GM12878 (cell line): ENCODE results near the gene SLC28A1. TPM values are rescaled to one million over a fixed set of nuclear protein-coding genes. Genes with fewer than 3 reads are reported as not detected.
A peak's percentile ranks its signal among the peaks of the same experiment; 100 is the strongest.
"Not testable (repeated sequence)": the region's sequence is repeated elsewhere in the genome, so short reads cannot be mapped to it uniquely, and the experiment has no call there.

Experiments used
- ATAC-seq: fragments of 200-7000 bp; cut with Tn5 transposase; 3 replicates; pipeline ENCODE4 v1.9.1; 2020; ENCODE audit warnings: mild to moderate bottlenecking, moderate library complexity
- BruUV-seq: library from RNA; stranded (reverse); fragments of 400-500 nt; replicated peaks from 2 replicates; lab custom pipeline; 2021; lab: Mats Ljungman, UMichigan
- CTCF ChIA-PET: fragments of 300-600 bp; sonication (Branson Sonifier 250); formaldehyde crosslinking; extraction: SDS; loops from one replicate; lab custom pipeline; 2021; ENCODE audit warnings: inconsistent platforms; lab: Yijun Ruan, JAX
- POLR2A ChIA-PET: fragments of 350-600 bp; formaldehyde crosslinking; extraction: SDS; loops from one replicate; lab custom pipeline; 2021; ENCODE audit warnings: inconsistent platforms; lab: Charles Lee
- RAD21 ChIA-PET: fragments of 300-600 bp; sonication (Branson Sonifier 250); formaldehyde crosslinking; loops from one replicate; lab custom pipeline; 2023; ENCODE audit warnings: antibody characterized with exemption; ENCODE audit not compliant: unreplicated experiment; lab: Charles Lee
- SMC1A ChIA-PET: fragments of 300-600 bp; sonication (Branson Sonifier 250); formaldehyde crosslinking; loops from one replicate; lab custom pipeline; 2023; ENCODE audit not compliant: unreplicated experiment, uncharacterized antibody; lab: Charles Lee
- DNase-seq: peaks from one replicate; pipeline ENCODE4 v3.0.0-alpha.2; 2011; ENCODE audit warnings: low read depth, low spot score
- FAIRE-seq: peaks from 3 replicates; lab custom pipeline; 2011; peaks lifted over from hg19 to GRCh38; lab: Jason Lieb, UNC
- H2AFZ ChIP-seq: 2 replicates; pipeline ENCODE4 v1.6.0; 2011; ENCODE audit warnings: low read depth, low read length, control low read depth; ENCODE audit not compliant: control insufficient read depth
- H3K27ac ChIP-seq: 2 replicates; pipeline ENCODE4 v1.5.1; 2011; ENCODE audit warnings: control low read depth; ENCODE audit not compliant: control insufficient read depth, insufficient read depth
- H3K27me3 ChIP-seq, 2 experiments: replicated peaks in 1 of 2; 2 replicates each; pipeline versions ENCODE4 v1.6.0 to v1.6.1; 2011; ENCODE audit warnings: low read length in 1 of 2; ENCODE audit not compliant: control insufficient read depth in 2 of 2, insufficient read depth in 2 of 2
- H3K36me3 ChIP-seq, 2 experiments: 2 replicates each; pipeline ENCODE4 v1.5.1; 2011; ENCODE audit warnings: low read length in 1 of 2; ENCODE audit not compliant: control insufficient read depth in 2 of 2, insufficient read depth in 2 of 2
- H3K4me1 ChIP-seq: 2 replicates; pipeline ENCODE4 v1.6.1; 2011; ENCODE audit warnings: mild to moderate bottlenecking, low read length, moderate library complexity, mixed read lengths; ENCODE audit not compliant: control insufficient read depth, insufficient read depth
- H3K4me2 ChIP-seq: 2 replicates; pipeline ENCODE4 v1.6.0; 2011; ENCODE audit warnings: control low read depth; ENCODE audit not compliant: control insufficient read depth, insufficient read depth
- H3K4me3 ChIP-seq: fragments of 200-600 bp; sonication (generic); 2 replicates; pipeline ENCODE4 v1.5.1; 2016
- H3K79me2 ChIP-seq: 2 replicates; pipeline ENCODE4 v1.6.0; 2011; ENCODE audit warnings: low read length; ENCODE audit not compliant: control insufficient read depth, insufficient read depth
- H3K9ac ChIP-seq: 2 replicates; pipeline ENCODE4 v1.8.0; 2011; ENCODE audit warnings: low read length, control low read depth, mixed read lengths; ENCODE audit not compliant: control insufficient read depth, insufficient read depth
- H3K9me3 ChIP-seq: replicated peaks from 3 replicates; pipeline ENCODE4 v1.5.1; 2011; ENCODE audit warnings: mild to moderate bottlenecking, low read length; ENCODE audit not compliant: control insufficient read depth, insufficient read depth
- H4K20me1 ChIP-seq: 2 replicates; pipeline ENCODE4 v1.6.0; 2011; ENCODE audit not compliant: control insufficient read depth, insufficient read depth
- ATF2 ChIP-seq: IDR thresholded peaks from 2 replicates; pipeline ENCODE4 v1.6.1; 2012; ENCODE audit warnings: low read length, inconsistent platforms
- CTCF ChIP-seq, 3 experiments: IDR thresholded peaks in 2 of 3; conservative IDR thresholded peaks in 1 of 3; 2 replicates each; pipeline ENCODE4 v1.5.1; 2011; ENCODE audit warnings: low read depth in 3 of 3, low read length in 3 of 3, mild to moderate bottlenecking in 3 of 3, control low read depth in 2 of 3, moderate library complexity in 2 of 3, inconsistent platforms in 1 of 3, mixed read lengths in 1 of 3; ENCODE audit not compliant: control insufficient read depth in 2 of 3, insufficient read depth in 1 of 3; ENCODE audit errors: extremely low read depth in 1 of 3
- HCFC1 ChIP-seq: fragments of 150-350 bp; IDR thresholded peaks from 2 replicates; pipeline ENCODE4 v1.6.1; 2014; ENCODE audit warnings: low read length
- PRDM15 ChIP-seq: fragments of 450-650 bp; formaldehyde crosslinking; IDR thresholded peaks from 2 replicates; pipeline ENCODE4 v1.4.0; 2020; ENCODE audit warnings: mild to moderate bottlenecking, moderate library complexity
- RAD21 ChIP-seq: IDR thresholded peaks from 2 replicates; pipeline ENCODE4 v1.6.1; 2011; ENCODE audit warnings: mild to moderate bottlenecking, low read depth, low read length, moderate library complexity; ENCODE audit not compliant: insufficient read depth
- SREBF2 ChIP-seq: IDR thresholded peaks from 2 replicates; pipeline ENCODE4 v1.6.1; 2012; ENCODE audit warnings: mild to moderate bottlenecking, low read length
- STAT3 ChIP-seq: IDR thresholded peaks from 2 replicates; pipeline ENCODE4 v1.6.1; 2011; ENCODE audit warnings: low read depth, low read length, improper control_type of control experiment
- WGBS: methylation state at CpG from one replicate; pipeline ENCODE4 v1.1.6; 2016; ENCODE audit warnings: low lambda C conversion rate; ENCODE audit not compliant: insufficient replicate concordance, insufficient coverage; ENCODE audit errors: missing lambda C conversion rate; 5-methylcytosine and 5-hydroxymethylcytosine counted together
- in situ Hi-C: fragments of 300-500 bp; cut with MboI; formaldehyde crosslinking; loops from 9 replicates; pipeline ENCODE4 v1.14.3; 2018; ENCODE audit warnings: mixed read lengths
- intact Hi-C: fragments of 100-400 bp; cut with micrococcal nuclease; formaldehyde crosslinking; loops from one replicate; pipeline ENCODE4 v1.14.2; 2022; ENCODE audit not compliant: unreplicated experiment
- polyA plus RNA-seq, 11 experiments: library from polyadenylated mRNA; depleted of rRNA in 4 of 11; unstranded in 6 of 11; stranded (reverse) in 5 of 11; fragments of >200 nt; fragmentation: Nextera tagmentation in 4 of 11; fragmentation: Illumina TruSeq in 1 of 11; extraction: Ambion mirVana in 4 of 11; extraction: Trizol in 1 of 11; gene quantifications; 1 replicate in 1 of 11; 2 replicates in 10 of 11; pipeline versions ENCODE4 v1.2.1 to v1.2.3, GENCODE V29; 2011 to 2016; ENCODE audit warnings: inconsistent platforms in 2 of 11, missing spikeins in 2 of 11, low read depth in 1 of 11
- total RNA-seq, 4 experiments: library from RNA; depleted of rRNA in 3 of 4; stranded (reverse); fragments of >200 nt in 3 of 4; fragmentation: Illumina TruSeq in 1 of 4; extraction: Trizol in 1 of 4; gene quantifications; 2 replicates each; pipeline versions ENCODE4 v1.2.1 to v1.2.3, GENCODE V29; 2013 to 2021

SLC28A1 gene
- total and polyA plus RNA-seq, 10 of the 15 experiments (the other 5 are each of a cell fraction or from before 2014, with no cell fraction given): not detected

- FAIRE-seq, H3K27me3 ChIP-seq, H3K9ac ChIP-seq, H2AFZ ChIP-seq, H3K4me1 ChIP-seq, H3K9me3 ChIP-seq, H3K27ac ChIP-seq, H4K20me1 ChIP-seq, DNase-seq, H3K4me3 ChIP-seq, H3K36me3 ChIP-seq, ATAC-seq, H3K79me2 ChIP-seq, POLR2A ChIA-PET, BruUV-seq, H3K4me2 ChIP-seq: not testable (repeated sequence)
- RAD21 ChIA-PET: interaction anchor here (1.0 to 2.4 kb wide), 9 partner anchors 13 to 291 kb away, joined by 3 to 12 read pairs (median 4); partner anchors contain the start of gene WDR73
- 33% methylated on average over 3 of the region's 3 CpGs for WGBS
- CTCF ChIA-PET: interaction anchor here (0.6 to 3.9 kb wide), 25 partner anchors 9 to 307 kb away, joined by 3 to 42 read pairs (median 4); partner anchors contain the start of genes WDR73 and ZSCAN2
- in situ Hi-C loops (loop anchor here (5.0 kb wide), 1 partner anchor 285 kb away; no protein-coding TSS in a partner anchor), intact Hi-C loops (loop anchor here (1.0 to 2.0 kb wide), 2 partner anchors 223 to 289 kb away; partner anchors contain the start of gene WDR73)
- SMC1A ChIA-PET: interaction anchor here (0.8 to 3.1 kb wide), 9 partner anchors 12 to 292 kb away, joined by 3 to 13 read pairs (median 6); partner anchors contain the start of gene WDR73
These were observed 6.8 kb upstream of the SLC28A1 start for GRCh38 chr15:84877701-84878100.

- in situ Hi-C loops (loop anchor here (5.0 kb wide), 1 partner anchor 286 kb away; no protein-coding TSS in a partner anchor), intact Hi-C loops (loop anchor here (1.0 to 2.0 kb wide), 2 partner anchors 224 to 290 kb away; partner anchors contain the start of gene WDR73)
- peak; percentile 35 for FAIRE-seq
- no peak for DNase-seq
- no TSS peak for BruUV-seq
- Histone ChIP-seq H3K27ac (no peak overlapping the region), H3K9ac (no peak overlapping the region), H3K36me3 (no peaks in the 10 kb centered on the region), H3K4me2 (no peak overlapping the region), H3K9me3 (no peaks in the 10 kb centered on the region), H4K20me1 (no peaks in the 10 kb centered on the region), H3K4me1 (no peaks in the 10 kb centered on the region), H3K79me2 (no peaks in the 10 kb centered on the region), H3K27me3 (0 out of 4 replicates have a peak, but pooled peaks cover 0 to 2% of the 10 kb centered on the region in 2 experiments), H3K4me3 (no peak overlapping the region), H2AFZ (peak overlapping the region; percentile 23; the same call in 1 of the 2 replicates)
- CTCF ChIA-PET: interaction anchor here (0.6 to 3.9 kb wide), 23 partner anchors 14 to 291 kb away, joined by 3 to 42 read pairs (median 4); partner anchors contain the start of genes WDR73 and ZSCAN2
- POLR2A ChIA-PET: interaction anchor here (0.7 kb wide), 2 partner anchors 151 to 184 kb away, joined by 3 to 4 read pairs; no protein-coding TSS in a partner anchor
- ATAC-seq: peak; percentile 89
- WGBS: 22% methylated on average over 4 of the region's 4 CpGs
- RAD21 ChIA-PET: interaction anchor here (0.6 to 2.4 kb wide), 11 partner anchors 13 to 292 kb away, joined by 3 to 12 read pairs (median 4); partner anchors contain the start of gene WDR73
- SMC1A ChIA-PET: interaction anchor here (0.8 to 3.1 kb wide), 9 partner anchors 13 to 293 kb away, joined by 3 to 13 read pairs (median 6); partner anchors contain the start of gene WDR73
- TF ChIP-seq CTCF (IDR thresholded peaks at IDR 0.05 in 2 of 3, conservative IDR thresholded peaks at IDR 0.05 in 1 of 3; ENCODE audit: control insufficient read depth in 2 of 3, extremely low read depth in 1 of 3, insufficient read depth in 1 of 3, low read depth in 3 of 3, low read length in 3 of 3): peak; percentile 75 to 80 (median 78)
- no peak for TF ChIP-seq STAT3
- no peak for TF ChIP-seq ATF2
- no peak for TF ChIP-seq HCFC1
- TF ChIP-seq SREBF2: no peak
- no peak for TF ChIP-seq PRDM15 (CRISPR knock-in tag)
- TF ChIP-seq RAD21: peak; percentile 70
These were observed 6.0 kb upstream of the SLC28A1 start for GRCh38 chr15:84878504-84878903.
